Stomach (tissue), 4 donors: Measurements from ENCODE around the gene HPD.

Experiments
- EP300 ChIP-seq: sonication (generic); formaldehyde crosslinking; IDR thresholded peaks from one replicate; pipeline ENCODE4 v1.6.1; 2017; ENCODE audit warnings: antibody characterized with exemption
- POLR2A ChIP-seq, 4 donors: fragments of 450-650 bp; IDR thresholded peaks; one replicate each; pipeline ENCODE4 v1.6.1; 2016; ENCODE audit warnings: antibody characterized with exemption in 4 of 4, control low read depth in 2 of 4, mild to moderate bottlenecking in 1 of 4, moderate library complexity in 1 of 4
- TF ChIP-seq, protein P1 (sequence below), 7 experiments: fragments of 450-650 bp in 4 of 7; fragments of 200-600 bp in 3 of 7; sonication (generic) in 3 of 7; IDR thresholded peaks; one replicate each; pipeline ENCODE4 v1.5.1; 2016 to 2019; ENCODE audit warnings: antibody characterized with exemption in 7 of 7, control low read depth in 2 of 7, mild to moderate bottlenecking in 1 of 7

DNA sequence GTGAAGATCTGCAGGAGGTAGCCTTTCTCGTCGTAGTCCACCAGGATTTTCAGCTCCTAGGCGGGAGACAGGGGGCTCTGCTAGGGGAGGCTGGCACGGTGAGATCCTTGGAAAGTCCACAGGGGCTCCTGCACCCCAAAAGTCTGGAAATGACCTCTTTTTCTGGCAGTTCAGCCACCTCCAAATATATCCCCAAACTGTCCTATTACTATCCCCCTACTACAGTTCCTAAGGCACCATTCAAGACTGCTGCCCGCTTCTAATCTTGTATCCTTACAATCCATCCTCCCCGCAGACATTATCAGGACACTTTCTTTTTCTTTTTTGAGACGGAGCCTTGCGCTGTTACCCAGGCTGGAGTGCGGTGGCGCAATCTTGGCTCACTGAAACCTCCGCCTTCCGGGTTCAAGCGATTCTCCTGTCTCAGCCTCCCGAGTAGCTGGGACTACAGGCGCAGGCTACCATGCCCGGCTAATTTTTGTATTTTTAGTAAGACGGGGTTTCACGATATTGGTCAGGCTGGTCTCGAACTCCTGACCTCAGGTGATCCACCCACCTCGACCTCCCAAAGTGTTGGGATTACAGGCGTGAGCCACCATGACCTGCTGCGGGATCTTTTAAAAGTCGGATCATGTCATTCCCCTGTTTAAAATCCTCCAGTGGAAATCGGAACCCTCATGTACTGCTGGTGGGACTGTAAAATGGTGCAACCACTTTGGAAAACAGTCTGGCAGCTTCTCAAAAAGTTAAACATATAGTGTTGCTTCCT lies 18.5 kb downstream of the HPD start:
- TF ChIP-seq, protein P1, sequence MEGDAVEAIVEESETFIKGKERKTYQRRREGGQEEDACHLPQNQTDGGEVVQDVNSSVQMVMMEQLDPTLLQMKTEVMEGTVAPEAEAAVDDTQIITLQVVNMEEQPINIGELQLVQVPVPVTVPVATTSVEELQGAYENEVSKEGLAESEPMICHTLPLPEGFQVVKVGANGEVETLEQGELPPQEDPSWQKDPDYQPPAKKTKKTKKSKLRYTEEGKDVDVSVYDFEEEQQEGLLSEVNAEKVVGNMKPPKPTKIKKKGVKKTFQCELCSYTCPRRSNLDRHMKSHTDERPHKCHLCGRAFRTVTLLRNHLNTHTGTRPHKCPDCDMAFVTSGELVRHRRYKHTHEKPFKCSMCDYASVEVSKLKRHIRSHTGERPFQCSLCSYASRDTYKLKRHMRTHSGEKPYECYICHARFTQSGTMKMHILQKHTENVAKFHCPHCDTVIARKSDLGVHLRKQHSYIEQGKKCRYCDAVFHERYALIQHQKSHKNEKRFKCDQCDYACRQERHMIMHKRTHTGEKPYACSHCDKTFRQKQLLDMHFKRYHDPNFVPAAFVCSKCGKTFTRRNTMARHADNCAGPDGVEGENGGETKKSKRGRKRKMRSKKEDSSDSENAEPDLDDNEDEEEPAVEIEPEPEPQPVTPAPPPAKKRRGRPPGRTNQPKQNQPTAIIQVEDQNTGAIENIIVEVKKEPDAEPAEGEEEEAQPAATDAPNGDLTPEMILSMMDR (IDR thresholded peaks at IDR 0.05): no peak
- no peak for TF ChIP-seq EP300
- TF ChIP-seq POLR2A (IDR thresholded peaks at IDR 0.05): no peak
